Stimulated activated CD4-positive, alpha-beta T cell treated with anti-CD3 and anti-CD28 coated beads, Interleukin-12 subunit alpha, Interleukin-12 subunit beta, amount 100 ng/mL, for 4 hours (primary cell): Measurements from ENCODE around the gene ASAP2.
"Not testable (repeated sequence)": the region's sequence is repeated elsewhere in the genome, so short reads cannot be mapped to it uniquely, and the experiment has no call there.

Experiments
- DNase-seq: peaks from one replicate; pipeline ENCODE4 v3.0.0-alpha.2; 2020

ASAP2 gene

GRCh38 chr2:9256570-9257043 is 50.0 kb downstream of the ASAP2 start:
- DNase-seq: no peak

- DNase-seq: no peak
These were observed 51.9 kb downstream of the ASAP2 start for GRCh38 chr2:9258501-9258900.

GRCh38 chr2:9258953-9259399 is 52.4 kb downstream of the ASAP2 start:
- DNase-seq: no peak

- no peak for DNase-seq
These were observed 53.9 kb downstream of the ASAP2 start for GRCh38 chr2:9260464-9260918.

GRCh38 chr2:9261231-9261883 is 54.7 kb downstream of the ASAP2 start:
- DNase-seq: no peak

GRCh38 chr2:9262671-9263171 is 56.1 kb downstream of the ASAP2 start:
- no peak for DNase-seq

GRCh38 chr2:9263428-9263827 is 56.8 kb downstream of the ASAP2 start:
- no peak for DNase-seq

GRCh38 chr2:9264301-9264700 is 57.7 kb downstream of the ASAP2 start:
- DNase-seq: no peak

GRCh38 chr2:9266711-9267110 is 60.1 kb downstream of the ASAP2 start:
- DNase-seq: no peak

- not testable (repeated sequence) for DNase-seq
These were observed 60.7 kb downstream of the ASAP2 start for GRCh38 chr2:9267286-9267685.

- DNase-seq: no peak
These were observed 61.9 kb downstream of the ASAP2 start for GRCh38 chr2:9268301-9269080.

- no peak for DNase-seq
These were observed 62.7 kb downstream of the ASAP2 start for GRCh38 chr2:9269295-9269694.

GRCh38 chr2:9269695-9270360 is 63.2 kb downstream of the ASAP2 start:
- DNase-seq: no peak

GRCh38 chr2:9271091-9271490 is 64.5 kb downstream of the ASAP2 start:
- no peak for DNase-seq

- DNase-seq: no peak
These were observed 65.1 kb downstream of the ASAP2 start for GRCh38 chr2:9271691-9272090.

- DNase-seq: no peak
These were observed 67.0 kb downstream of the ASAP2 start for GRCh38 chr2:9273486-9274130.

GRCh38 chr2:9274701-9275343 is 68.2 kb downstream of the ASAP2 start:
- no peak for DNase-seq

- no peak for DNase-seq
These were observed 68.8 kb downstream of the ASAP2 start for GRCh38 chr2:9275399-9275798.

- no peak for DNase-seq
These were observed 69.5 kb downstream of the ASAP2 start for GRCh38 chr2:9276074-9276473.

- no peak for DNase-seq
These were observed 70.4 kb downstream of the ASAP2 start for GRCh38 chr2:9276901-9277451.

GRCh38 chr2:9278439-9278838 is 71.8 kb downstream of the ASAP2 start:
- no peak for DNase-seq

- DNase-seq: no peak
These were observed 72.8 kb downstream of the ASAP2 start for GRCh38 chr2:9279426-9279825.
